Measurements from ENCODE around the gene ZNF385B.

DNA sequence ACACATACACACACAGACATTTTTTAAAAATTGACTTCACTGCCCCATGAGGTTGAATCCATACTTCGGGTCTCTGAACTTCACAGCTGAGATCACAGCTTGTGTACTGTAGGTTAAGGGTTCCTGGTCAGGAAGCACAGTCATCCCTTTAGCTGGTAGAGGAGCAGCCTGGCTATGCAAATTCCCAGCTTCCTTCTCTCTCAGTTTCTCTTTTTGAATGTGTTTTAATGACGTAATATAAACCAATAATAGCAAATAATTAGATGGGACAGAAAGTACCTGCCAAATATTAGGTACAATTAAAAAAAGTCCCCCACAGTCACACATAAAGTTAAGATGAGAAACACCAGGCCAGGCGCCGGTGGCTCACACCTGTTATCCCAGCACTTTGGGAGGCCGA lies 178.7 kb downstream of the ZNF385B start:
- TF ChIP-seq, protein P1, sequence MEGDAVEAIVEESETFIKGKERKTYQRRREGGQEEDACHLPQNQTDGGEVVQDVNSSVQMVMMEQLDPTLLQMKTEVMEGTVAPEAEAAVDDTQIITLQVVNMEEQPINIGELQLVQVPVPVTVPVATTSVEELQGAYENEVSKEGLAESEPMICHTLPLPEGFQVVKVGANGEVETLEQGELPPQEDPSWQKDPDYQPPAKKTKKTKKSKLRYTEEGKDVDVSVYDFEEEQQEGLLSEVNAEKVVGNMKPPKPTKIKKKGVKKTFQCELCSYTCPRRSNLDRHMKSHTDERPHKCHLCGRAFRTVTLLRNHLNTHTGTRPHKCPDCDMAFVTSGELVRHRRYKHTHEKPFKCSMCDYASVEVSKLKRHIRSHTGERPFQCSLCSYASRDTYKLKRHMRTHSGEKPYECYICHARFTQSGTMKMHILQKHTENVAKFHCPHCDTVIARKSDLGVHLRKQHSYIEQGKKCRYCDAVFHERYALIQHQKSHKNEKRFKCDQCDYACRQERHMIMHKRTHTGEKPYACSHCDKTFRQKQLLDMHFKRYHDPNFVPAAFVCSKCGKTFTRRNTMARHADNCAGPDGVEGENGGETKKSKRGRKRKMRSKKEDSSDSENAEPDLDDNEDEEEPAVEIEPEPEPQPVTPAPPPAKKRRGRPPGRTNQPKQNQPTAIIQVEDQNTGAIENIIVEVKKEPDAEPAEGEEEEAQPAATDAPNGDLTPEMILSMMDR (IDR thresholded peaks at IDR 0.05): no peak
- no peak for TF ChIP-seq POLR2A (IDR thresholded peaks at IDR 0.05; ENCODE audit: low read depth)

All from esophagus muscularis mucosa (tissue), 3 donors.